Neural cell (in vitro differentiated cells): Measurements from ENCODE around the gene PACC1.

Source experiments
- CTCF ChIP-seq: fragments of 450-650 bp; IDR thresholded peaks from 2 replicates; pipeline ENCODE4 v1.5.1; 2014; ENCODE audit warnings: antibody characterized with exemption, mild to moderate bottlenecking, moderate library complexity; ENCODE audit not compliant: poor library complexity, severe bottlenecking
- EP300 ChIP-seq: fragments of 450-650 bp; conservative IDR thresholded peaks from 2 replicates; pipeline ENCODE4 v1.6.1; 2014; ENCODE audit warnings: antibody characterized with exemption, mild to moderate bottlenecking, moderate library complexity; ENCODE audit not compliant: poor library complexity, severe bottlenecking
- EZH2 ChIP-seq: fragments of 200-600, 300-800 bp; shearing (Covaris generic), sonication (generic); IDR thresholded peaks from 2 replicates; pipeline ENCODE4 v1.6.1; 2014; ENCODE audit warnings: antibody characterized with exemption, low read length, borderline replicate concordance, mild to moderate bottlenecking; ENCODE audit not compliant: insufficient read depth, poor library complexity, severe bottlenecking
- POLR2AphosphoS5 ChIP-seq: IDR thresholded peaks from 2 replicates; pipeline ENCODE4 v1.6.1; 2012
- RAD21 ChIP-seq: fragments of 450-650 bp; conservative IDR thresholded peaks from 2 replicates; pipeline ENCODE4 v1.6.1; 2014; ENCODE audit warnings: antibody characterized with exemption, mild to moderate bottlenecking, moderate library complexity
- REST ChIP-seq: IDR thresholded peaks from 2 replicates; pipeline ENCODE4 v1.6.1; 2012; ENCODE audit warnings: borderline replicate concordance

GRCh38 chr1:212317916-212318315 lies 96.8 kb downstream of the PACC1 start:
- no peak for TF ChIP-seq CTCF
- no peak for TF ChIP-seq RAD21
- TF ChIP-seq EZH2, result no peak
- TF ChIP-seq REST, result no peak
- TF ChIP-seq POLR2AphosphoS5, result no peak
- TF ChIP-seq EP300, result no peak
